Measurements from ENCODE around the gene DCTD.

The DCTD gene

GRCh38 chr4:182853731-182854330 lies 63.4 kb downstream of the DCTD start (continued):
- TF ChIP-seq, protein P1, sequence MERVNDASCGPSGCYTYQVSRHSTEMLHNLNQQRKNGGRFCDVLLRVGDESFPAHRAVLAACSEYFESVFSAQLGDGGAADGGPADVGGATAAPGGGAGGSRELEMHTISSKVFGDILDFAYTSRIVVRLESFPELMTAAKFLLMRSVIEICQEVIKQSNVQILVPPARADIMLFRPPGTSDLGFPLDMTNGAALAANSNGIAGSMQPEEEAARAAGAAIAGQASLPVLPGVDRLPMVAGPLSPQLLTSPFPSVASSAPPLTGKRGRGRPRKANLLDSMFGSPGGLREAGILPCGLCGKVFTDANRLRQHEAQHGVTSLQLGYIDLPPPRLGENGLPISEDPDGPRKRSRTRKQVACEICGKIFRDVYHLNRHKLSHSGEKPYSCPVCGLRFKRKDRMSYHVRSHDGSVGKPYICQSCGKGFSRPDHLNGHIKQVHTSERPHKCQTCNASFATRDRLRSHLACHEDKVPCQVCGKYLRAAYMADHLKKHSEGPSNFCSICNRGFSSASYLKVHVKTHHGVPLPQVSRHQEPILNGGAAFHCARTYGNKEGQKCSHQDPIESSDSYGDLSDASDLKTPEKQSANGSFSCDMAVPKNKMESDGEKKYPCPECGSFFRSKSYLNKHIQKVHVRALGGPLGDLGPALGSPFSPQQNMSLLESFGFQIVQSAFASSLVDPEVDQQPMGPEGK (tag by site-specific recombination; IDR thresholded peaks at IDR 0.05) = no peak
- TF ChIP-seq, protein P2, sequence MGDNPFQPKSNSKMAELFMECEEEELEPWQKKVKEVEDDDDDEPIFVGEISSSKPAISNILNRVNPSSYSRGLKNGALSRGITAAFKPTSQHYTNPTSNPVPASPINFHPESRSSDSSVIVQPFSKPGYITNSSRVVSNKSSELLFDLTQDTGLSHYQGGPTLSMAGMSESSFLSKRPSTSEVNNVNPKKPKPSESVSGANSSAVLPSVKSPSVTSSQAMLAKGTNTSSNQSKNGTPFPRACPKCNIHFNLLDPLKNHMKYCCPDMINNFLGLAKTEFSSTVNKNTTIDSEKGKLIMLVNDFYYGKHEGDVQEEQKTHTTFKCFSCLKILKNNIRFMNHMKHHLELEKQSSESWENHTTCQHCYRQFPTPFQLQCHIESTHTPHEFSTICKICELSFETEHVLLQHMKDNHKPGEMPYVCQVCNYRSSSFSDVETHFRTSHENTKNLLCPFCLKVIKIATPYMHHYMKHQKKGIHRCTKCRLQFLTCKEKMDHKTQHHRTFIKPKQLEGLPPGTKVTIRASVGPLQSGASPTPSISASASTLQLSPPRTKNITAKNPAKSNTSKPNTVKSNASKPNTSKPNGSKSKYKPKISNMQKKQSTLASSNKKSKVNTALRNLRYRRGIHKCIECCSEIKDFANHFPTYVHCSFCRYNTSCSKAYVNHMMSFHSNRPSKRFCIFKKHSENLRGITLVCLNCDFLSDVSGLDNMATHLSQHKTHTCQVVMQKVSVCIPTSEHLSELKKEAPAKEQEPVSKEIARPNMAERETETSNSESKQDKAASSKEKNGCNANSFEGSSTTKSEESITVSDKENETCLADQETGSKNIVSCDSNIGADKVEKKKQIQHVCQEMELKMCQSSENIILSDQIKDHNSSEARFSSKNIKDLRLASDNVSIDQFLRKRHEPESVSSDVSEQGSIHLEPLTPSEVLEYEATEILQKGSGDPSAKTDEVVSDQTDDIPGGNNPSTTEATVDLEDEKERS (tag by site-specific recombination; IDR thresholded peaks at IDR 0.05) = no peak
- TF ChIP-seq ZNF324 (tag by site-specific recombination; IDR thresholded peaks at IDR 0.05) = no peak
- TF ChIP-seq ZNF433 (tag by site-specific recombination; IDR thresholded peaks at IDR 0.05; ENCODE audit: low read depth) = no peak
- no peak for TF ChIP-seq ZNF660 (tag by site-specific recombination; IDR thresholded peaks at IDR 0.05)
- TF ChIP-seq ZFP69B (tag by site-specific recombination; IDR thresholded peaks at IDR 0.05) = no peak
- TF ChIP-seq FEZF1 (tag by site-specific recombination; IDR thresholded peaks at IDR 0.05) = no peak

DNA sequence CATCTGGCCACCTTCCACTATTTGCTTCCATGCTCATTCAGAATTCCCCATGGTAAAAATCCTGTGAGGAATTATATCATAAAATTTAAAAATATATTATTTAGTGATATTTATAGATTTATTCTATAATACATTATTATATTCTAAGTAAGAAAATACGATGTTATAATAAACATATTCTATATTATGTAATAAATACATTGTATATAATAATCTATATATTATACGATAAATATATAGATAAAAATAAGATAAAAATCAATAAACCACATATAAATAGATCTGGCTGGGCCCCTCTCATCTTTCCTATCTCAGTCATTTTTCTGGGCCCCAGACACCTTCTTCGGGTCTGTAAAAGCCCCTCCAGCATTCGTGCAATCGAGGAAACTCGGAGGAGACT lies 68.5 kb downstream of the DCTD start:
- Histone ChIP-seq H3K27ac (ENCODE audit: extremely low read depth, low read depth, low read length) (no peak overlapping the region), H3K9me3 (ENCODE audit: control insufficient read depth, insufficient read depth, low read depth, low read length) (no peaks in the 10 kb centered on the region), H3K36me3 (ENCODE audit: control insufficient read depth in 2 of 2, insufficient read depth in 1 of 2, low read length in 2 of 2) (no peaks in the 10 kb centered on the region), H3K4me3 (ENCODE audit: low read depth, low read length) (no peak overlapping the region), H3K4me1 (ENCODE audit: control insufficient read depth, insufficient read depth, low read length) (no peaks in the 10 kb centered on the region)
- POLR2A ChIA-PET = no interaction called here
- CTCF ChIA-PET = no interaction called here
- TF ChIP-seq ZSCAN23 (tag by site-specific recombination; IDR thresholded peaks at IDR 0.05) = no peak

DNA sequence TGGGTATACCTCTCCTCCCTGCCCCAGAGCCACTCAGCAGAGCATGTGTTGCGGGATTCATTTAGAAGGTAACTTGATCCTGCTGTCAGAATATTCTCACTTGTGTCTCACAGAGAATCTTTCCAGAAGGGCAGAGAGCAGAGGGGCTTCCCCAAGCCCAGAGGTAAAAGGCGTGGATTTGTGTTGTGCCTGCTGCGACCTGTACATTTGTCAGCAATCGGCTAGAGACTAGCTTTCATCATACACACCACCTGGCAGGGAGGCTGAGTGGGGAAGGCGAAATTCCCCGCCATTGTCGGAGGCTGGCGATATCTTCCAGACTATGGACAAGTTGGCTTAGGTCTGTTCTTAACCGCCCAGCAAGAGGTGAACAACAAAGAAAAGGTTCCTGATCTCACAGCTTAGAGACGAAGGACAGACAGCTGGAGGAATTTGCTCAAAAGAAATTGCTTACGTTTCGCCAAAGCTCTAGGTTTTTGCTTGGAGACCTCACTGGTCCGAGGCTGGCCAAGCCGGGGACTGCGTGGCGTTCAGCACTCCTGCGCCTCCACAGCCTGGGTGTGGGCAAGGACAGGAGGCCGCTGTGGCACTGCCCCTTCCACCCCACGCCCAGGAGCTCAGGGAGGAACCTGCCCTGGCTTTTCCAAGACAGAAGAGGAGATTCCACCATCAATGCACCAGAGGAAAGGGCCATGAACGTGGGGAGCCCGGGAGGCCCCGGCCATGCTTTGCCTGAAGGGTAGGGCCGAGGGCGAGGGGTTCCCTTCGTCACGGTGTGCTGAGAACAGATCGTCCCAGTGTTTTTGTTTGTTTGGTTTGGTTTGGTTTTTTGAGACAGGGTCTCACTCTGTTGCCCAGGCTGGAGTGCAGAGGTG lies 69.4 kb downstream of the DCTD start:
- no peak for TF ChIP-seq ZNF335 (tag by site-specific recombination; conservative IDR thresholded peaks at IDR 0.05)
- TF ChIP-seq GFI1B (tag by site-specific recombination; IDR thresholded peaks at IDR 0.05) = no peak
- no peak for TF ChIP-seq GLIS1 (tag by site-specific recombination; IDR thresholded peaks at IDR 0.05)
- TF ChIP-seq ZBTB17 (tag by site-specific recombination; IDR thresholded peaks at IDR 0.05) = no peak
- TF ChIP-seq SALL2 (tag by site-specific recombination; IDR thresholded peaks at IDR 0.05; ENCODE audit: borderline replicate concordance) = no peak
- TF ChIP-seq ZNF76 (tag by site-specific recombination; IDR thresholded peaks at IDR 0.05; ENCODE audit: borderline replicate concordance, low read depth) = no peak
- no peak for TF ChIP-seq RBAK (tag by site-specific recombination; IDR thresholded peaks at IDR 0.05)
- no peak for TF ChIP-seq ZBTB10 (tag by site-specific recombination; IDR thresholded peaks at IDR 0.05)
- no peak for TF ChIP-seq PRDM1 (tag by site-specific recombination; IDR thresholded peaks at IDR 0.05)
- no peak for TF ChIP-seq ZBTB8A (tag by site-specific recombination; IDR thresholded peaks at IDR 0.05)
- TF ChIP-seq ZNF140 (tag by site-specific recombination; IDR thresholded peaks at IDR 0.05) = no peak
- CTCF ChIA-PET = no interaction called here
- no peaks in the 10 kb centered on the region for H3K4me1 ChIP-seq (ENCODE audit: control insufficient read depth, insufficient read depth, low read length)
- POLR2A ChIA-PET = no interaction called here
- H3K27ac ChIP-seq (ENCODE audit: extremely low read depth, low read depth, low read length) = no peak overlapping the region
- H3K4me3 ChIP-seq (ENCODE audit: low read depth, low read length) = no peak overlapping the region
- H3K36me3 ChIP-seq (ENCODE audit: control insufficient read depth in 2 of 2, insufficient read depth in 1 of 2, low read length in 2 of 2) = no peaks in the 10 kb centered on the region
- H3K9me3 ChIP-seq (ENCODE audit: control insufficient read depth, insufficient read depth, low read depth, low read length) = no peaks in the 10 kb centered on the region
